Retina (tissue), 1 donor: ENCODE measurements around the gene ANKFN1.
"Not testable (repeated sequence)": the region's sequence is repeated elsewhere in the genome, so short reads cannot be mapped to it uniquely, and the experiment has no call there.

Experiments used
- DNase-seq: peaks from one replicate; pipeline ENCODE4 v3.0.0-alpha.2; 2016

Gene ANKFN1

DNA sequence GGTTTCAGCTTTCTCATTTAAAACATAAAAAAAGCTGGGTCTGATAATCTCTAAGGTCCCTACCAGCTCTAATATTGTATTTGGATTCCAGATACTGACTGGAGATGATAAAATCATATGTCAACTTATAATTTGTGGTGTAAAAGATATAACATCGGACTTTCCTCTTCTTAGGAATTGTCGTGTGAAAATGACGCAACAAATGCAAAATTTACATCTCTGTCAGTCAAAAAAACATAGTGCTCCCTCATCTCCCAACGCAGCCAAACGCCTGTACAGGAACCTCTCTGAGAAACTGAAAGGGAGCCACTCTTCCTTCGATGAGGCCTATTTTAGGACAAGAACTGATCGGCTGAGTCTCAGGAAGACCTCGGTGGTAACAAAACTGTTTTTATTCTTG is 197.3 kb downstream of the ANKFN1 start:
- DNase-seq = no peak

DNA sequence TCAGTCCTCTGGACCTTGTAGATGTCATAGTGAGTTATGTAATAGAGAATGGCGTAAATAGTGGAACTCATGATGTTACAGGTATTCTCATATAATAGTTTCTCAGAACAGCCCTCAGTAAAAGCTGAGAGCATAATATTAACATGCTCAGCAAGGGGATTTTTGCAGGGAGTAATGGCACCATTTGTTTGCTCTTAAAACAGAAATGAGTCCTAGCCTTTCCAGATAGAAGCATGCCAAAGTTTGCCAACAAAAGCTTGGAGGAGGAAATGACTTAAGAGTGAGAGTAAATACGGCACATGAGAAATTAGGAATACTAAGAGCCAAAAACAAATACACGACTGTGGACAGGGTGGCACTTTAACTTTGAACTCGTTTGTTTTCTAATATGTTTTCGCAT is 198.4 kb downstream of the ANKFN1 start:
- no peak for DNase-seq

DNA sequence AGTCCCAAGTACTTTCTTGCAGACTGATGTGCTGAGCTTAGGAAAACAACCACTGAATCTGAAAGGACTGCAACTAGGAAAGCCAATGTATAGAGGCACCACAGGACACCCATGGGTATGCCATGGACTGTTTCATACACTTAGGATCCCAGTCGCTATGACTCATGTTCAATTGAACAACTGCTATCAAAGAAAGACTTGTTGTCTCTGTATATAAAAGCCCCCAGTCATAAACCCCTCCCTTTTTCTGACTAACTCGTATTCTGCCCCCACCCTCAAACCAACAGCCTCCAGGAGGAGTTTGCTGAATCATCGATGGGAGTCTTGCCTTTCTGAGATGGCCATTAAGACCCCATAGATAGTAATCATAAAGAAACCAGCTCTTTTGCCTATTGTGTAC is 205.4 kb downstream of the ANKFN1 start:
- DNase-seq = no peak

DNA sequence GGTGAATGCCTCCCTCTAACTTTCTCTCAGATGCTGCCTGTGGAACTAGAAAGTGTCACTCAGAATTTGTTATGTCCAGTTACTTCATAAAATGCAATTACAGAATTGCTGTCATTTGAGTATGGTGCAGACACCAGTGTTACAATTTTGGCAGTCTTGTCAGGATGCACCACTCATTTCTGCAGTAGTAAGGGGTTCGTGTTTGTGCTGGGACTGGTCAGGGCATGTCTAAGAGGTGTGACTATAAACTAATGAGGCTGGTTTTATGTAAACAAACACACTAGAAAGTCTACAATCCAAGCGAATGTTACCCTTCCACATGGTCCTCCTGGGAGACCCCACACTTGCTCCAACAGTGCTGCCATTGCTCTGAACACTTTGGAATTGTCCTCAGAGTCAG is 206.2 kb downstream of the ANKFN1 start:
- no peak for DNase-seq

DNA sequence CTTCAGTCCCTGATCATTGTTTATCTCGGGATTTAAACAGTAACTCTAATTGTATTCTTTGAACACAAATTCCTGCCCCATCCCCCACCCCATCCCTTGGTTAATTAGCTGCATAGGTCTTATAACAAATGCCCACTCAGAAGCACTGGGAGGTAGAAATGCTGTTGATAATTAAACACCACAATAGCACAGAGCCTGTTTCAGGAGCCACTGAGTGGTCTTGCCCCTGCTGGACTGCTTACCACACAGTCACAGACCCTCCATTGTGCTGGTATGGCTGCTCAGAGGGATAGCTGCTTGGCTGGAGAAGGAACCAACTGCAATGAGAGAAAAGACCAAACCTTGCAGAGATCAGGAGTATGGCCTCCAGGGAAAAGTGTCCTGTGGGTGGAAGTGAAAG is 214.1 kb downstream of the ANKFN1 start:
- DNase-seq = peak; percentile 38

DNA sequence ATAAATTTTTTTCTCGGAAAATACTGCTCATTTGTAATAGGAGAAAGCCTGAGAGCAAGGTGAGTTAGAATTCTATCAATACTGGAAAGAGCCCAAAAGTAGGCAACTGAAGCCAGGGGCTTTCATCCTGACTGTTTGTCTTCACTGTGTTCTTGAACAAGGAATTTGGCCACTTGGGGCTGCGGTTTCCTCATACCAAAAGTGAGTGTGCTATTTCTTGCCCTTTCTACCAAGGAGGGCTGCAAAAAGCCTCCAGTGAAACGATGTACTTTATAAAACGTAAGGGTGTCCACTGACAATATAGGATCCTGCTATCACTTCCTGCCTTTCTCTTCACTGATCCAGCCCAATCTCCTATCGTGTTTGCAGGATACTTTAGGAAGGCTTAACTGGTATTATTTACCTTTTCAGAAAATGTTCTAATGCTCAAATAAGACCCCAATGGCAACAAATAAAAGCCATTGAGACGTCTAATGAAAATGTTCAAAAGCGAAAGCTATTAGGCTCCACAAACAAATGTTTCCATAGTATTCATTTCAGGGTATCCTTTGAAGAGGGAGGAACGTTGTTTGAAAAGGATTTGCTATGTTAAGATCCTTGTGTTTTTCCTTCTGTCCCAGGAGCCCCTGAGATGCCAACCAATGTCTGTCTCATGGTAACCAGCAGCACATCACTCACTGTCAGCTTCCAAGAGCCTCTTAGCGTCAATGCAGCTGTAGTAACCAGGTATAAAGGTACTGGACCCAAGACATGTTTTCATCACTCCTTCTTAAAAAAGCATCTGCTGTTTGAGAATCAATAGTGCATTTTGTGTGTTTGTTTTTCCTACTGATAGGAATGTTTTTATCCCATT is 220.9 kb downstream of the ANKFN1 start:
- DNase-seq = no peak

DNA sequence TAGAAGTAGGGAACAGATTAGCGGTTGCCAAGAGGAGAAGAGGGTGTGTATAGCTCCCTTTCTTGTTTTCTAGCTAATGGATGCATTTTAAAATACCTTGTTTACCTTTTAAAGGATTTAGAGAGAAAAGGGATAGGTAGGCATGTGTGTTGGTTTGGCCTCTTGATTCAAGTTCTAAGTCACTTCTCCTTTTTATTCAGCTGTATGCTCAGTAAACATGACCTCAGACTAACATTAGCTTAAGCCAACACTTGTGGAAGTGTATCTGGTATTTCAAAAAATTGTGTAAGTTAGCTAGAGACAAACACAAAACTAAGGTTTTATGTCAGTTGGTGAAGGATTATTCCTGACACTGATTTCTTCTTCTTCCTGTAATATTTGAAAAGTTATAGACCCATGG is 236.1 kb downstream of the ANKFN1 start:
- DNase-seq = no peak

DNA sequence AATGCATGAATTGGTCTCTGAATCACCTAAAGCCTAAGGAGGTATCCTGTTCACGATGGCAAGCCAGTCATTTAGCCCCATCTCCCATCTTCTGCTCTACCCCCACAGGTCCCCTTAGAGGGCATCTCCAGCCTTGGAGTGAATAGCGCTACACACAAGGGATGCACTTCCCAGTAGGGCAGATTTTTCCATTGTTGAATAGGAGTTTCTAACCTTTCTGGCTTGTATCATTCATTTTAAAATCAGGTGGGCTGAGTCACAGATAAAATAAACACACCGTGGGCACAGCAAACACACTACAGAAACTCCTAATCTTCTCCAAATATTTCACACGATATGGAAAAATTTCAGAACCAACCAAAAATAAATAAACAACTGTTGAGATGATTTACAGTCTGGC is 239.0 kb downstream of the ANKFN1 start:
- no peak for DNase-seq

DNA sequence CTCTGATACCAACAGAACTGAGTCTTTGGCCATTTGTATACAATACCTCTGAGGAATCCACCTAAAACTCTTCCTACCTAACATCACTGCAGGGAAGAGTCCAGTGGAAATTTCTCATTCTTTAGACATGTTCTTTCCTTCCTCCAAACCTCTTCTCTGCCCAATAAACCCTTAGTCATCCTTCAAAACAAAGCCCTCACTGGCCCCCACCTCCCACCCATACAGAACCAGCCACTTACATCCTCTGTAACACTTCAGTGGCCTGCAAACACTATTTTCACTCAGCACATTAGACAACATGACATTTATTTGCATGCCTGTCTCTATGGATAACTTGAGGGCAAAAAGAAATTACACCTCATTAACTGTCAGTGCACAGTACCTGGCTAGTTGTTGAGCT is 239.9 kb downstream of the ANKFN1 start:
- no peak for DNase-seq

DNA sequence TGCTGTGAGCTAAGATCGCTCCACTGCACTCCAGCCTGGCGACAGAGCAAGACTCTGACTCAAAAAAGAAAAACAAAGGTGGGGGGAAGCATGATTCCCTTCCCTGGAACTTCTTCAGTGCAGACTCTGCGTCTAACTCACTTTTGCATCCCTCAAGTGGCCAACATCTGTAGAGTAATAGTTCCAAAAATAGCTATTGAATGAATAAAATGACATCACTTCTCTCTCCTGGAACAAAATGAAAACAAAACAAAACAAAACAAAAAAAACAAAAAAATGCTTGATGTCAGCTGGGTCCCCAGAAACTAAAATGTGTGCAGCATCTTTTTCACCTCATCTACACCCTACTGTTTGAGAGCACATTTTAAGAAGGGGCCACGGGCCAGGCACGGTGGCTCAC is 242.5 kb downstream of the ANKFN1 start:
- DNase-seq = no peak

DNA sequence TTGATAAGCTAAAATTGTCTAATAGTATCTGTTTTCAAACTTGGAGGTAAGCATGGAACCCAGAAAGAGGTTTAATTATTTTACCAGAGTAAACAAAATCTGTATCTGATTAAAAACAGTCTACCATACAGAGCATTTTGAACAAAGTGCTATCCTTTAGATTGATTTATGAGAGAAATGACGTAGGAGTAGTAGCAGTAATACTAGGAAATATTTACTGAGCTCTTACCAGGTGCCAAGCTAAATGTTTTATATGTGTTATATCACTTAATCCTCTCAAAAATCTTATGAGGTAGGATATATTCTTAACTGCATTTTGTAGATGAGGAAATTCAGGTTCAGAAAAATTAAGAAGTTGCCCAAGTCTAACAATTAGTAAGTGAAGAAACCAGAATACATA is 253.8 kb downstream of the ANKFN1 start:
- no peak for DNase-seq

DNA sequence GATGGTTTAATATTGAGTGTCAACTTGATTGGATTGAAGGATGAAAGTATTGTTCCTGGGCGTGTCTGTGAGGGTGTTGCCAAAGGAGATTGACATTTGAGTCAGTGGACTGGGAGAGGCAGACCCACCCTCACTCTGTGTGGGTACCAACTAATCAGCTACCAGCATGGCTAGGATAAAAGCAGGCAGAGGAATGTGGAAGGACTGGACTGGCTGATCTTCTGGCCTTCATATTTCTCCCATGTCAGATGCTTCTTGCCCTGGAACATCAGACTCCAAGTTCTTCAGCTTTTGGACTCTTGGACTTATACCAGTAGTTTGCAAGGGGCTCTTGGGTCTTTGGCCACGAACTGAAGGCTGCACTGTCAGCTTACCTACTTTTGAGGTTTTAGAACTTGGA is 259.1 kb downstream of the ANKFN1 start:
- DNase-seq = not testable (repeated sequence)

DNA sequence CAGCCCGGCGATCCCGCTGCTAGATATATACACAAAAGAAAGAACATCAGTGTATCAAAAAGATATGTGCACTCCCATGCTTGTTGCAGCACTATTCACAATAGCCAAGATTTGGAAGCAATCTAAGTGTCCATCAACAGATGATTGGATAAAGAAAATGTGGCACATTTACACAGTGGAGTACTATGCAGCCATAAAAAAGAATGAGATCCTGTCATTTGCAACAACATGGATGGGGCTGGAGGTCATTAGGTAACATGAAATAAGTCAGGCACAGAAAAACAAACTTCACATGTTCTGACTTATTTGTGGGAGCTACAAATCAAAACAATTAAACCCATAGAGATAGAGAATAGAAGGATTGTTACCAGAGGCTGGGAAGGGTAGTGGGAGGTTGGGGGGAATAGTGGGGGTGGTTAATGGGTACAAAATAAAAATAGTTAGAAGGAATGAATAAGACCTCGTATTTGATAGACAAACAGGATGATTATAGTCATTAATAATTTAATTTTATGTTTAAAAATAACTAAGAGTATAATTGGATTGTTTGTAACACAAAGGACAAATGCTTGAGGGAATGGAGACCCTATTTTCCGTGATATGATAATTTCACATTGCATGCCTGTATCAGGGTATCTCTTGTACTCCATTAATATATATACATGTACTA is 263.5 kb downstream of the ANKFN1 start:
- DNase-seq = no peak

DNA sequence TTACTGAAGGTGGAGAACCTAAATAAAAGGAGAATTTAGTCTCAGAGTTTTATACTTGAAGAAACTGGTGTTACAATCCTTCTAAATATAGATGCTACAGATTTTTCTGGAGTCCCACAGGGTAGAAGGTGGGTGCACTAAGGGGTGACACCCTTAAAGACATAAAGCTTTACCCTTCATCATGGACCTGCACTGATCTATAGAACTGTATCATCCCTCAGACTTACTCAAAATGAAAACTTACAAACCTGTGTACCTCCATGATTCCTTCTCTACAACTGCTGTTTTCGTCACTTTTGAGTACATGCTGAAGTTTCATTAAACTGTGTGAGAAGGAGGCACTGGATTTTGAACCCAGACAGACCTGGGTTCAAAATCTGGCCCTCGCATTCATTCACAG is 270.7 kb downstream of the ANKFN1 start:
- DNase-seq = no peak

DNA sequence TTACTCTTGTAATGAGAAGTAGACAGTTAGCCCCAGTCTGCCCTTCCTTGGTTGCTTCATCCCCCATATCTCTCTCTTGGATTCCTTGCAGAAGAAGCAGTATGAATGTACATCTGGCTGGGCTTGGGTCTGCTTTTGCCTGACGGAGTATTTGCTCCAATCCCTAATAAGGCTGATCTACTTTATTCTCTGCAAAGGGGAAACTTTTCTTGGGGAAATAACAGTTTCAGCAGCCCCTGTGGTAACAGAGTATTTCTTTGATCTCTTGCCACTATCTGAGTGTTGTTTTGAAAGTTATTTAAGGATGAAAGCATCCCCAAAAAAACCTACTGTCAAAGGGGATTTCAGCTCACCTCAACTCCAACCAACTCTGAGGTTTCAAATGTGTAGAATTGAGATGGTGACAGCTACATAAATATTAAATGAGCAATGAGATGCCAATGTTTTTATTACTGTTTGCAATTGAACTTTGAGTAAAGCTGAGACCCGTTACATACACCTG is 271.3 kb downstream of the ANKFN1 start:
- no peak for DNase-seq

DNA sequence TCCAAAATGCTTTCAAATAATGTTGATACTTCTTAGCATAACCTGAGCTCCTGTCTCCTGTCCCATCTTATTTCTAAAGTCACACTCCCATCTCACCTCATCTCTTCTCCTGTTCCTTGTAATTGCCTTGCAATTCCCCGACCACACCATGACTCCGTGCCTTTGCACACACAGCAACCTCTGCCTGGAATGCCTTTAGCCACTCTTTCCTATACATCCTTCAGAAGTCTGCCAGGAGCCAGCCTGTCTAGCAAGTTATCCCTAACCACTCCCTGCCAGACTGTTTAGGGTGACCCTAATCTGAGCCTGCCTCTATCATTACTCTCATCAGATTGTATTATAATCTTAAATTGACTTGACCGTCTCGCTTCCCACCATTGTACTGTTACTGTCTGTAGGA is 272.2 kb downstream of the ANKFN1 start:
- no peak for DNase-seq

DNA sequence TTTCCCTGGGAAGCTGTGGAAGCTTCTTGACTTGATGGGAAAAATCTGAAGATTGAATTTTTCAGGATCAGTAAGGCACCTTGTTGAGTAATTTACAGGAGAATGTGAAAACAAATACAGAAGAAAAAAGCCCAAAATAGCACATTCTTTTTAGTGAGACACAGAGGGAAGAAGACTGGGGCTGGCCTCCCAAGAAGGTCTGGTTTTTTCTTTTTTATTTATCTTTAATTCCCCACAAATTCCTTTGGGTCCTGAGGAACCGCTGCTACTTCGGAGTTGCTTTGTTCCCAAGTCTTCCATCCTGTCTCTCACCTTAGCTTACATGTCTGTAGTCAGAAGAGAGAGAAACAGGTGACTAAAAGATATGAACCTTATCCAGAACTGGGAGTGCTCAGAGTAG is 273.6 kb downstream of the ANKFN1 start:
- DNase-seq = no peak

DNA sequence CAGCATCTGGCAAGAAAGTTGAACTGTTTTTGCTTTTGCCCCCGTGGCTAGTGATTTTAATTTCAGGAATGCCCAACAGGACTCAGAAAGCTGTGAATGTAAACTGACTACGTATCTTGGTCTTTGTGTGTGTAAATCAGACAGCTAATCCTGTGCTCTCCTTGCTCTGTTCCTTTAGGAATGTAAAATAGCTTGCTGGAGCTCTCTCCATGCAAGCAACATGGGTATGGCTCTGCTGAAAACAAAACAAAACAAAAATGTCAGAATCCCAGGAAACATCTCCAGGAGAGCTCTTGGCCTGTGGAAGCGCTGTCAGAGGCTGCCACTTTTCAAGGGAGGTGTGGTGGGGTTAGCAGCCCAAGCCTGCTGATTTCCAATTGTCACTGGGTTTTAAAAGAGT is 278.5 kb downstream of the ANKFN1 start:
- no peak for DNase-seq

DNA sequence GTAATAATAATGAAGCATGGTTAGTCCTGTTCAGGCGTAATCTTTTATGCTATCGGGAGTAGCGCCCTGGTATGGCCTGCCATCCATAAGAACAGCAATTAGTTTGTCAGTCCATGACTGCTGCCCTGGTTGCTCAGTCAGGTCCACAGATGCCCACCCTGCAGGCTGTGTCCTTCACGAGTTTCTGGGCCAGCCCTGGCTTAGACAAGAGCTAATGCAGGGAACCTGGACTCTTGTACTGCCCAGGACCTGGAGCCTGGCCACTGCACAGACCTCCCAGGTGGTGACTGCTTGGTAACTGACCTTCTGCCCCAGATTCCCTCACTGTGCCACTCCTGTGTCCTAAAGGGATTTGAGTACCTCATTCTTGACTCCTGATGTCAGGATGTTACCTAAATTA is 279.2 kb downstream of the ANKFN1 start:
- no peak for DNase-seq

DNA sequence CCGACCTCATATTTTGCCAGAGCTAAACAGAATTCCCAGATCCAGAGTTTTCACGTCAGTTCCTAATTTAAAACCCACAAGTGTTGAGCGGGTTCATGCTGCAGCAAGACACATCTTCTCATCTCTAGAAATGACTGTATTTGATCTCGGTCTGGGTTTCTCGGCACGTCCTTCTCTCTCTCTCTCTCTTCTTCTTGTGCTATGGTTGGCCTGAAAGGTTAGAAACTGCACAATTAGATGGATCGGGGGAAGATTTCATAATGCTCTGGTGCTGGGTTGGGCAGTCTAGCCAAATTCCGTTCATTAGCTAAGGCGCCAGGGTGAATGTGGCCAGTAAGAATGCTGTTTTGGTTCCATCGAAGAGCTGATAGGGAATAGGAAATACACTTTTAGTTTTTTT is 281.3 kb downstream of the ANKFN1 start:
- no peak for DNase-seq

DNA sequence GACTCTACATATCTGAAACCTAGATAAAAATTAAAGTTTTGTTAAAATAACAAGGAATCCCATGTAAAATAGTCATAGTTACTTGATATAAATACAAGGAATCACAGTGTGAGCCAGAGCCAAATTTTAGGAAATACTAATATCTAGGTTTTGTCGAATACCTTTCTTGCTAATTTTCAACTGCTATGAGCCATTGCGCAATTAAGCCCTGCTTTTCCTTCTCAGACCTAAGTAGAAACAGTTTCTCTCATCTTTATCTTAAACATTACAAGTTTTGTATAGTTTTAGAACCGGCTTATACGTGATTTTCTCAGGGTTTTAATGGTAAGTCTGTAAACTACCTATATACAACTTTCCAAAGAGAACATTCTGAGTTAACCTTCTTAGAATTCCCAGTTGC is 282.9 kb downstream of the ANKFN1 start:
- DNase-seq = no peak

DNA sequence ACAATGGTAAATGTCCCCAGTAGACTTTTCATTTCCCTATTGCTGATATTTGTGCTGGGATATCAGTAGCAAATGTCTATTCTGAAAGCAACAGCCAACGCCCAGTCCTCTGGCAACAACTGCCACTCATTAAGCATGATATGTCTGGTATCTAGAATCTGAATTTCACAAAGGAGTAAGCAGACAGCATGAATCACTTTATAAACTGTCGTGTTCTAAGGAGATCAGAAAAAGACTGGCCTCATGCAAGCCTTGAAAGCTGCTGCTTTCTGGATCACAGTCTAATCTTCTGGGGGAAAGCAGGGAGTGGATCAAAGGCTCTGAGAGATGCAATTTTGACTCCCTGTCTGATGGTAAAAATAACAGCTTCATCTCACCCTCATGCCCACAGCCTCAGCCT is 287.1 kb downstream of the ANKFN1 start:
- no peak for DNase-seq

DNA sequence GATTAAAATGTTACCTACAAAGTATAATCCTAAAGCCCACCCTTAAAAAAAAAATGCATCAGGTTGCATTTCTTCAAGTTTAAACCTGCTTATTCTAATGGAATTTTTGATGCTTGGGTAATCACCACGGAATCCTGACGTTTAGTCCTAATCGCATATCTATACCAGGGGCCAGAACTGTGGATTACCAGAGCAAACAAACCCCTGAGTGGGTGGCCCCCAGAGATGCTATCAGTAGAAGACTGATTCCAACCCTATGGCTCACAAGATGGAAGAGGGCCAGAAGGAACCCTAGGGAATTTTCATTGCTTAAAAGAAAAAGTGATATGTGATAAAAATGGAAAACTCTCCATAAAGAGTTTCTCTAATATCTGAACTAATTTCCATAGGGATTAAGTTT is 288.0 kb downstream of the ANKFN1 start:
- DNase-seq = no peak

DNA sequence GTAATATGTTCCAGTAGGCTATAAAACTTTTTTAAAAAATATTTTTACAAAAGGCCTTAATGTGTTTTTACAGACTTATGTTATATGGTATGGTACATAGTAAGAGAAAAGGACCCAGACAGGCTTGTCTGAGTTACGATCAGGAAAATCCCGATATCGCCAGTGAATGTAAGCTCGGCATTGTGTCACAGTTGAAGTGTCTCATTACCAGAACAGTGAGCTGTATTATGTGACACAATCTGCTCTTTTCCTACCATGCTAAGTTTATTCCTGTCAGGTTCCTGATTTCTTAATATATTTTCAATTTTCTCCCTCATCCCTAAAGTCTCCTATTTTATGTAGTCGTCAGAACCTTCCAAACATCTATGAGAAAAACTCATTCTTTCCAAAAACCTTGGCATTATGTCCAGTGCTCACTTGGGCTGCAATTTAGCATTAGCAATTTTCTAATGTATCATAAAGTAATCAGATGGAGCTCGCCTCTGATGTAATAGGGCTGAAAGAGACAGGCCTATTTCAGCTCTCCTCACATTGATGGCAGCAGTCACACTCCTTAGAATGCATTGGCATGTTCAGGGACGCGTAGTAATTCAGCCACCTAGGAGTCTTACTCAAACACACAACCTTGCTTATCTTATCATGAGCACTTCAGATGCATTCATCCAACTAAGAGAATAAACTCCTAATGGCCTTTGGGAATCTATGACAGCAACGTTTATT is 292.6 kb downstream of the ANKFN1 start:
- DNase-seq = no peak
